K562 (cell line): ENCODE data around the gene CRYBB1.

Source experiments
- LEF1 ChIP-seq: fragments of 450-650 bp; IDR thresholded peaks from 2 replicates; pipeline ENCODE4 v1.6.1; 2016; ENCODE audit warnings: mild to moderate bottlenecking
- POLR2AphosphoS5 ChIP-seq: IDR thresholded peaks from 2 replicates; pipeline ENCODE4 v1.6.1; 2011; ENCODE audit warnings: mild to moderate bottlenecking, low read depth, low read length, moderate library complexity; ENCODE audit not compliant: control insufficient read depth, insufficient read depth
- ZNF165 ChIP-seq: fragments of 250-450 bp; sonication (Bioruptor Pico); IDR thresholded peaks from 2 replicates; pipeline ENCODE4 v1.4.0; 2020; ENCODE audit warnings: borderline replicate concordance
- TF ChIP-seq, protein P1 (sequence below): fragments of 250-450 bp; sonication (Bioruptor Pico); IDR thresholded peaks from 2 replicates; pipeline ENCODE4 v1.5.0; 2021; ENCODE audit warnings: mild to moderate bottlenecking, moderate library complexity
- TF ChIP-seq, protein P2 (sequence below): sonication (generic); formaldehyde crosslinking; IDR thresholded peaks from 2 replicates; pipeline ENCODE4 v1.5.0; 2020; ENCODE audit warnings: missing genetic modification reagents

GRCh38 chr22:26565889-26566288, 51.9 kb downstream of the CRYBB1 start:
- TF ChIP-seq POLR2AphosphoS5 = no peak
- TF ChIP-seq, protein P1, sequence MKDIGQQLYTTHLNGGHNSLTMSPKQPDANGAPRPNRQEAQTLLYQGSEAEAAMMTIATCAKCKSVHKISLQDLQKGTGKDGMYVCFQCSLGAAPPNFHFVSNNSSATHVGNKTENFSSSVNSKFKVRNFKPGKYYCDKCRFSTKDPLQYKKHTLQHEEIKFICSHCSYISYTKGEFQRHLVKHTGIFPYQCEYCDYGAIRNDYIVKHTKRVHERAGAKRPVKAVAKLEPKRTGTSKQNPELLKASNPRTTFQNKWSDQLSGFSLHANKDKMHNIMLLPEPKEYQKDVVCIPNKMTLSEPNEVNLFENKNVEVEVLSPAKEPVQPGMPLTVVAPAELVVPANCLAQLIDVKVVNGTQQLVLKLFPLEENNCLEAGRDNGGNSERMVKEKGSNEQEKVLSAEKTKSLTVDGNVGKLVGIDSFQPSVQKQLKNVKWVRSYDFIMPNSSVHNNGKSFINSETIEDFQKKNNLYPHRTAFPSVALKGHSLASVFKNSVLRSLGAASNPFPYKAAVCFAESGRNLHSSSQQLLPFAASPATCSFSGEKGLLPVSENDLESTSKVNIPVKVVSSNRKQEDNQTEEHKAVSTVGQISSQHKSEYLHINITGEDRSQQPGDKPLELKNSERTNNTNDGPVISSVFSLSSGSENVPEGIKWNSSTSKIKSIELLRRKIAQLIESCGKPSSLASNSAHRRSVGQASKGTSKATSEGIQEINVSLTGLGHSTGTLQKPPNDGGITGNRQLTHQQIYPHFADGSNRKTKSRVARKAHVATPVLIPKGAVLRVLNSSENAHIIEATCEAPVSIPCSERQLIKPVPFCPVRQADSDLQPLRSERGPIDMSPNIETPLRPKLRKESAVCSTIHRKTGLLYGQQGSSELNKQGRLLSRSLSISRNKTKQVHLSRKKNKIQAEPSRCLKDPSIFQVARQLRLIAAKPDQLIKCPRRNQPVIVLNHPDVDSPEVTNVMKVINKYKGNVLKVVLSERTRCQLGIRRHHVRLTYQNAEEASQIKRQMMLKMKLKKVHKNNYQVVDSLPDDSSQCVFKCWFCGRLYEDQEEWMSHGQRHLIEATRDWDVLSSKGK (CRISPR knock-in tag) = no peak
- TF ChIP-seq, protein P2, sequence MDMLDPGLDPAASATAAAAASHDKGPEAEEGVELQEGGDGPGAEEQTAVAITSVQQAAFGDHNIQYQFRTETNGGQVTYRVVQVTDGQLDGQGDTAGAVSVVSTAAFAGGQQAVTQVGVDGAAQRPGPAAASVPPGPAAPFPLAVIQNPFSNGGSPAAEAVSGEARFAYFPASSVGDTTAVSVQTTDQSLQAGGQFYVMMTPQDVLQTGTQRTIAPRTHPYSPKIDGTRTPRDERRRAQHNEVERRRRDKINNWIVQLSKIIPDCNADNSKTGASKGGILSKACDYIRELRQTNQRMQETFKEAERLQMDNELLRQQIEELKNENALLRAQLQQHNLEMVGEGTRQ = no peak
- TF ChIP-seq LEF1 = no peak
- TF ChIP-seq ZNF165 (CRISPR knock-in tag) = no peak
